ENCODE results near the gene METTL25B.

DNA sequence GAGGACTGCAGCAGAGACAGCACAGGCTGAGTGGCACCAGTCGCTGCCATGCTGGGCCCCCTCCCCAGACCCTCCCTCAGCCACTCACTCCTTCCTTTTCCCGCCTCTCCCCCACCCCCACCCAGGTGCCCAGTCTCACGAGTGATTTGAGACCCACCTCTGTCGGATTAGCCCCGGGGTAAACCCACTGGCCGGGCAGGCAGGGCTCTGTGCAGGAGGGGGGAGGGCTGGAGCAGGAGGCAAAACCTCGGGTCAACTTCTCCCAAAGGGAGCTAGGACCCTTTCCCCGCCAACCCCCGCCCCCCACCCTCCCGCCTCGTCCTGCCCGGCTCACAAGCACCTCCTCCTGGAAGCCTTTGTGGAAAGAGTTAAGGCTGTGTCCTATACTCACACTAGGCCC lies 16.1 kb downstream of the METTL25B start:
- TF ChIP-seq POLR2A (IDR thresholded peaks at IDR 0.05; ENCODE audit: low read length) (no peak), GATA1 (IDR thresholded peaks at IDR 0.05; ENCODE audit: low read depth, low read length) (no peak)

Data from erythroblast (primary cell).